Mammary microvascular endothelial cell (primary cell): ENCODE data around the gene GNAT2. TPM values are rescaled to one million over a fixed set of nuclear protein-coding genes. Genes with fewer than 3 reads are reported as not detected.

Source experiments
- total RNA-seq: library from RNA; depleted of rRNA; stranded (reverse); fragments of >200 nt; gene quantifications from 2 replicates; pipeline ENCODE4 v1.2.3, GENCODE V29; 2015

The GNAT2 gene
- total RNA-seq: 0.07 and 0.34 TPM in 2 replicates

DNA sequence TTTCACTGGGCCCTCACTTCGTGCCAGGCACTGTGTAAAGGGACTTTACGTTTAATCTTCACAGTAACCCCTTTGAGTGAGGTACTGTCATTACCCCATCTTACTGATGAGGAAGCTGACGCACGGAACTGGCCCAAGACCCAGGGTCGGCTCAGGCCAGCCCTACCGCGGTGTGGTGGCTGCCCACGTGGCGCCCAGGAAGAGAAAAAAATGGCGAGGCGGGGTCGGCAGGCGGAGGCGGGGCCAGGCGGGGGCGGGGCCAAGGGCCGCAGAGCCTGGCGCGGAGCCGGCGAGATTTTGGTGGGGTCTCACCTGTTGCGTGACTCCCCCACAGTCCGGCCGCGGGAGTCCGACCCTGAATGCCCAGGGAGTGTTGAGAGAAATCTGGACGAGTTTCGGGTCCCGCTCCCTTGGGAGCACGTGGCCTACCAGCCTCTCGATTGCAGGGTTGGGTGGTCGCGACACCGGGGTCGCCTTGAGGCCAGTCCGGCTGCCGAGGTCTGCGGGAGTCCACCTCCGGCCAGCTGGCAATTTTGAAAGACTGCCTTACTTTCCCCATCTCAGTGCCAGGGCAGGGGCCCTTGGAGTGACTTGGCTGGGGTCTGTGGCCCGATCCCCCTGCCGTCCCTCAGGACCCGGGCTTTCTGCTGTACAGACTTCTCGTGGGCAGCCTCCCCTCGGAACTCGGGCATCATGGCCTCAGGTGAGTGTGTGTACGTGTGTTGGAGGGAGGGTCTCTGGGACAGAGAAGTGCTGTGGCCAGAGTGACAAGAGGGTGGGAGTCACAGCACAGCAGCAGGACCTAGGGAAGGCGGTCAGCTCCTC lies at the start of gene GNAT2, which contains the start of gene AMPD2:
TSS of gene GNAT2 (minus strand) at position 41 of the 825 bp plus-strand sequence. CDS start 6,746 bp downstream, outside the sequence.
TSS of gene AMPD2 (plus strand) at position 262 of the 825 bp plus-strand sequence. CDS start 1,339 bp downstream, outside the sequence.

DNA sequence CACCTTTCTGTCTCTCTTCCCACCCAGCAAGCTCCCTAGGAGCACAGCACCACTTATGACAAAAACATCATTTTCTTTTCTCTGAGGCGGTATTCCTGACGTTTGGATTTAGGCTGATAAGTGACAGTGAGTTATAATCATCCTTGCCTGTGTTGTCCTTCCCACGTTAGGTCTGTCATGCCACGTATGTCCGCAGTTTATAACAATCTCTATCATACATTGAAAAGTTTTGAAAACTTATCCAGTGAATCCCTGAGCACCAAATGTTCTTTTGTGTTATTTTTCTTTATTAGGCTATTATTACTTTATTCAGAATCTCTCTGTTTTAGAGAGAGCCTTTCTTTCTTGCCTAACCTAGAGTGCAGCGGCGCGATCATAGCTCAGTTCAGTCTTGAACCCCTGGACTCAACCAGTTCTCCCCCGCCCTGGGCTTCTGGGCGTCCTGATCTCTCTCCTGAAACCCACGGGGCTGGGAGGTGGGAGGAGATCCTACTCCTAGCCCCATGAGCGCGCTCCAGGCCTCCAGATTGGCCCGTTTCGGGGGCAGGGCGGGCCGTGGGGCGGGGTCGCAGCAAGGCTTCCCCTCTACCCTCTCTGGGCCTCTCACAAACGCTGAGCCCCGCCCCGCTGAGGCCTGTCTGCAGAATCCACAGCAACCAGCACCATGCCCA lies 48.2 kb upstream of the GNAT2 start, which contains the start of gene GSTM2:
TSS of gene GSTM2 (plus strand) at position 606 of the 671 bp plus-strand sequence. CDS start at position 665, 59 bp downstream.

GRCh38 chr1:109655615-109656519 lies 36.5 kb upstream of the GNAT2 start, which contains the start of gene GSTM4:
Gene GSTM4, plus strand, starts transcription at chr1:109656099. Its CDS starts 291 bp downstream, at chr1:109656390.

Other genes starting within 250 kb of the GNAT2 start
- gene SORT1, start 221.7 kb downstream of the GNAT2 start, total RNA-seq: 9.2 and 9.4 TPM in 2 replicates
- gene PSMA5, start 193.2 kb downstream of the GNAT2 start, total RNA-seq: 72.7 and 77.8 TPM in 2 replicates
- gene SYPL2, start 153.1 kb downstream of the GNAT2 start, total RNA-seq: 0.05 and 0.33 TPM in 2 replicates
- 0.93 and 3.2 TPM in 2 replicates for gene ATXN7L2, start 135.7 kb downstream of the GNAT2 start, total RNA-seq
- gene CYB561D1, start 125.5 kb downstream of the GNAT2 start, total RNA-seq: 4.4 and 5.4 TPM in 2 replicates
- gene AMIGO1, start 109.9 kb downstream of the GNAT2 start, total RNA-seq: 0.44 and 1.3 TPM in 2 replicates
- gene GPR61, start 79.7 kb downstream of the GNAT2 start, total RNA-seq: not detected in 2 replicates
- gene GNAI3, start 71.0 kb downstream of the GNAT2 start, total RNA-seq: 11.9 and 12.7 TPM in 2 replicates
- gene AMPD2, start 221 bp upstream of the GNAT2 start, total RNA-seq: 31.4 and 53.6 TPM in 2 replicates
- gene GSTM4, start 36.5 kb upstream of the GNAT2 start, total RNA-seq: 1.7 and 6.2 TPM in 2 replicates
- 2.4 and 3.6 TPM in 2 replicates for gene GSTM2, start 48.4 kb upstream of the GNAT2 start, total RNA-seq
- 19.1 and 24.0 TPM in 2 replicates for gene GSTM1, start 68.2 kb upstream of the GNAT2 start, total RNA-seq
- not detected in 2 replicates for gene GSTM5, start 92.6 kb upstream of the GNAT2 start, total RNA-seq
- 27.5 and 29.4 TPM in 2 replicates for gene GSTM3, start 121.4 kb upstream of the GNAT2 start, total RNA-seq
- gene EPS8L3, start 144.3 kb upstream of the GNAT2 start, total RNA-seq: 0.10 TPM in 1 of 2 replicates, not detected in the other